ENCODE data around the gene PDE4B.

Gene PDE4B

GRCh38 chr1:66335125-66335524 lies 542.4 kb downstream of the PDE4B start:
- no peak overlapping the region for H3K9ac ChIP-seq
- no peak for TF ChIP-seq CTCF (conservative IDR thresholded peaks at IDR 0.05; ENCODE audit: low read depth, low read length)
- H4K20me1 ChIP-seq (ENCODE audit: insufficient read depth), result no peaks in the 10 kb centered on the region
- H3K79me2 ChIP-seq (ENCODE audit: insufficient read depth, low read depth), result no peaks in the 10 kb centered on the region
- no peak overlapping the region for H3K4me3 ChIP-seq (IDR thresholded peaks at IDR 0.05; ENCODE audit: insufficient read depth, low read depth, low read length)
- H3K4me1 ChIP-seq (ENCODE audit: low read depth, poor library complexity, severe bottlenecking), result peaks cover 5% of the 10 kb centered on the region
- H3K36me3 ChIP-seq (ENCODE audit: insufficient read depth), result no peaks in the 10 kb centered on the region
- no peak overlapping the region for H2AFZ ChIP-seq (ENCODE audit: low read depth)
- H3K27me3 ChIP-seq (ENCODE audit: insufficient read depth, low read depth), result no peaks in the 10 kb centered on the region
- H3K4me2 ChIP-seq, result no peak overlapping the region
- H3K27ac ChIP-seq, result no peak overlapping the region

GRCh38 chr1:66335859-66336640 lies 543.4 kb downstream of the PDE4B start:
- H3K4me1 ChIP-seq (ENCODE audit: low read depth, poor library complexity, severe bottlenecking), result peaks cover 2% of the 10 kb centered on the region
- TF ChIP-seq CTCF (conservative IDR thresholded peaks at IDR 0.05; ENCODE audit: low read depth, low read length), result no peak

GRCh38 chr1:66336641-66336990 lies 543.9 kb downstream of the PDE4B start:
- Histone ChIP-seq H3K36me3 (ENCODE audit: insufficient read depth) (no peaks in the 10 kb centered on the region), H3K4me1 (ENCODE audit: low read depth, poor library complexity, severe bottlenecking) (no peaks in the 10 kb centered on the region), H2AFZ (ENCODE audit: low read depth) (no peak overlapping the region), H3K9ac (no peak overlapping the region), H3K4me3 (IDR thresholded peaks at IDR 0.05; ENCODE audit: insufficient read depth, low read depth, low read length) (no peak overlapping the region), H3K4me2 (no peak overlapping the region), H4K20me1 (ENCODE audit: insufficient read depth) (no peaks in the 10 kb centered on the region), H3K27ac (no peak overlapping the region), H3K79me2 (ENCODE audit: insufficient read depth, low read depth) (no peaks in the 10 kb centered on the region), H3K27me3 (ENCODE audit: insufficient read depth, low read depth) (no peaks in the 10 kb centered on the region)
- no peak for TF ChIP-seq CTCF (conservative IDR thresholded peaks at IDR 0.05; ENCODE audit: low read depth, low read length)

More at GRCh38 chr1:66335859-66336640, 543.4 kb downstream of the PDE4B start:
- Histone ChIP-seq H2AFZ (ENCODE audit: low read depth) (no peak overlapping the region), H3K4me3 (IDR thresholded peaks at IDR 0.05; ENCODE audit: insufficient read depth, low read depth, low read length) (no peak overlapping the region), H3K79me2 (ENCODE audit: insufficient read depth, low read depth) (no peaks in the 10 kb centered on the region), H4K20me1 (ENCODE audit: insufficient read depth) (no peaks in the 10 kb centered on the region), H3K36me3 (ENCODE audit: insufficient read depth) (no peaks in the 10 kb centered on the region), H3K27me3 (ENCODE audit: insufficient read depth, low read depth) (no peaks in the 10 kb centered on the region), H3K4me2 (no peak overlapping the region), H3K9ac (no peak overlapping the region), H3K27ac (no peak overlapping the region)

- H3K36me3 ChIP-seq (ENCODE audit: insufficient read depth), result no peaks in the 10 kb centered on the region
- no peak overlapping the region for H3K4me3 ChIP-seq (IDR thresholded peaks at IDR 0.05; ENCODE audit: insufficient read depth, low read depth, low read length)
- H3K4me1 ChIP-seq (ENCODE audit: low read depth, poor library complexity, severe bottlenecking), result no peaks in the 10 kb centered on the region
- H3K27me3 ChIP-seq (ENCODE audit: insufficient read depth, low read depth), result no peaks in the 10 kb centered on the region
- TF ChIP-seq CTCF (conservative IDR thresholded peaks at IDR 0.05; ENCODE audit: low read depth, low read length), result no peak
- no peak overlapping the region for H3K9ac ChIP-seq
- no peaks in the 10 kb centered on the region for H3K79me2 ChIP-seq (ENCODE audit: insufficient read depth, low read depth)
- H4K20me1 ChIP-seq (ENCODE audit: insufficient read depth), result no peaks in the 10 kb centered on the region
- H3K27ac ChIP-seq, result no peak overlapping the region
- no peak overlapping the region for H3K4me2 ChIP-seq
- no peak overlapping the region for H2AFZ ChIP-seq (ENCODE audit: low read depth)
Observed at GRCh38 chr1:66337249-66337648, 544.6 kb downstream of the PDE4B start.

Measured in KMS-11 (cell line).